Measurements from ENCODE around the gene NWD2.
"Not testable (repeated sequence)": the region's sequence is repeated elsewhere in the genome, so short reads cannot be mapped to it uniquely, and the experiment has no call there.

NWD2 gene, protein sequence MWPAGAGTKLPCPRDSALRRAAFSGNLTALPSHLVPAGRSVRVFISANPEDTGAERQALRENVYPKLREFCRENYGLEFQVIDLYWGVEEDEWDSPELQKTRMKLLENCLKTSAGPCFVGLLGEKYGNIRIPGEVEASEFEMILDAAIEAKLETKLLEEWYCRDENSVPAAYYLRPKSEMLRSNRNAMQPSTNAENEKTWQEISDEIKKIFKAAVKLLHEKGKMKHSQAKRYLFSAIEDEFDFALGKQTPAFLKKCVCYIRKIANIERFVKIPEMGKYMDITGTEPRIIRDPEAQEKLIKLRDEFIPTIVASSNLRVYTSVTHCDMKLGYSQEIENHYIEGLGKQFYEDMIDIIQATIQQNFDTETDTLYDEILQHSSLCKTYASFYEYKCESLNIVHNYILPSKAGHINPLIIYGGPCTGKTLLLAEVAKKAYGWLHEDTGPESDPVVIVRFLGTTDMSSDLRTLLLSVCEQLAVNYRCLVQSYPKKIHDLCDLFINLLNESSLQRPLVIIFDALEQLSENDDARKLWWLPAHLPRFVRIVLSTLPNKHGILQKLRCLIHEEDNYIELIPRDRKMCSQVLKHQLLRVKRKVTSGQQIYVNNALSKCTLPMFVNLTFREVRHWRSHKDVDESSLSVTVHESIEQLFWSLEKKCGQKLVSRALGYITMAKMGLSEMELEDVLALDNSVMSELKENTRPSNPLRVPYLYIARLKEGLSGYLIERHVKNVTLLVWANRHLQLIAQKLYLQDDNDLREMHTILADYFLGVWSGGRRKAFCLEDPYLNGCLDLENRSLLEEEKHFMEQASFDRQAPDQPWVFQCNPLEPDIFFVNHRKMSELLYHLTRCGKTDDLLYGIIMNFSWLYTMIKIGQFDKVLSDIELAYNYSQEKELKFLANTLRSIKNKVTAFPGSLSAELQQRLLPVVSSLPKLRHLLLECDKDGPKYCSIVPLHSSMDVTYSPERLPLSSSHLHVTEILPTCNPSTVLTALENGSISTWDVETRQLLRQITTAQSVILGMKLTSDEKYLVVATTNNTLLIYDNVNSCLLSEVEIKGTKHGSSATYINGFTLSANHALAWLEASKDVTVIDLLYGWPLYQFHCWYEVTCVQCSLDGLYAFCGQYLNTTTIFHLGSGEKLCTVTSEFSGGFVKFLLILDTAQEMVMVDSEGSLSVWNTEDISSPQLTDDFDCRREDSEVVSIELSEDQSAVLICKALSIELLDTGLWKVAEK (N-terminal part only)

DNA sequence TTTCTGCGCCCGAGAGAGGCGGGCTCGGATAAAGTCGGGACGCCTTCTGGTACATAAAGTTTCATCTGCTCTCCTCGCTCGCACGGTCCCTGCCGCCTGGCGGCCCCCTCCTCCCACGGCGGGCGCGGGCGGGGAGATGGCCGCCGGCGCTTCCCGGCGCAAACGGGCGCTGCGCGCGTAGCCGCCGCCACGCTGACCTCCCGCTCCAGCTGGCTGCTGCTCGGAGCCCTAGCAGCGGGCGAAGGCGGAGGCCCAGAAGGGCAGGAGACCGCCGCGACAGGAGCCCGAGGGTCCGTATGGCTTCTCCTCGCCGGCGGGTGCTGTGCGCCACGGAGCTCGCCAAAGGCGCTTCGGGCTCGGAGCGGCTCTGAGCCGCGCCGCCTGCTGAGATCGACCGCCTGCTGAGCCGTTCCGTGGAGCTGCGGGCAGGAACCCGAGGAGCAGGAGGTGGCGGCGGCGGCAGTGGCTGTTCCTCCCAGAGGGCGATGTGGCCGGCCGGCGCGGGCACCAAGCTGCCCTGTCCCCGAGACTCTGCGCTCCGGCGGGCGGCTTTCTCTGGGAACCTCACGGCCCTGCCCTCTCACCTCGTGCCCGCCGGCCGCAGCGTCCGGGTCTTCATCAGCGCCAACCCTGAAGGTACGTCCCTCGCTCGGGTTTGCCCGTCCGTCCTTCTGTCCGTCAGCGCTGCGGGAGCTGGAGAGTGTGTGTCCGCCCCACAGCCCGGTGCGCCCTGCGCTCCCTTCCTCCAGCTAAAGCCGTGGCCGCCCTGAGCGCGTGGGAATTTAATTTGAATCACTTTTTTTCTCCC, at the start of gene NWD2:
TSS of gene NWD2 (plus strand) at position 161 of the 808 bp plus-strand sequence. CDS start at position 486, 325 bp downstream.
- DNase-seq = no peak

DNA sequence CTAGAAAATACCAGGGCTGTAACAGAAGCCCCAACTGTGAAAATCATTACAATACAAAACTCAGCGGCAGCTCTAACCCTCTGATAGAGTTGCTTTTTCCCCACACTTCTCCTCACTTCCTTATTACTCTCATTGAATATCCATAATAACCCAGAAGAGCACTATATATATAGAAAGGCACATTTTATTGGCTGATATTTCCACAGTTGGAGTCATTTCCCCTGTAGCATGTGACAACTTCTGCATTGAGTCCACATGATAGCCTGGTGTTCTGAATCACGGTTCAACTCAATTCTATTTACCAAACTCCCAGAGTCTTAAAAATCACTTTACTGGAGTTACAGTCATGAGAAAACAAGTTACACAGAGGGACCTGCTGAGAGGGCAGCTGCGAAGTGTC, 46.6 kb upstream of the NWD2 start:
- no peak for DNase-seq

DNA sequence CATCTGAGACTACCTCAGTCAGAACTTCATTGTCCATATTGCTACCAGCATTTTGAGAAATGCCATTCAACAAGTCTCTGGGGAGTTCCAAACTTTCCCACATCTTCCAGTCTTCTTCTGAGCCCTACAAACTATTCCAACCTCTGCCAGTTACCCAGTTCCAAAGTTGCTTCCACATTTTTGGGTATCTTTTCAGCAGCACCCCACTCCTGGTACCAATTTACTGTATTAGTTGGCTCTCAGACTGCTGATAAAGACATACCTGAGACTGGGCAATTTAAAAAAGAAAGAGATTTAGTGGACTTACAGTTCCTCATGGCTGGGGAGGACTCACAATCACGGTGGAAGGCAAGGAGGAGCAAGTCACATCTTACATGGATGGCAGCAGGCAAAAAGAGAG, 39.8 kb upstream of the NWD2 start:
- not testable (repeated sequence) for DNase-seq

DNA sequence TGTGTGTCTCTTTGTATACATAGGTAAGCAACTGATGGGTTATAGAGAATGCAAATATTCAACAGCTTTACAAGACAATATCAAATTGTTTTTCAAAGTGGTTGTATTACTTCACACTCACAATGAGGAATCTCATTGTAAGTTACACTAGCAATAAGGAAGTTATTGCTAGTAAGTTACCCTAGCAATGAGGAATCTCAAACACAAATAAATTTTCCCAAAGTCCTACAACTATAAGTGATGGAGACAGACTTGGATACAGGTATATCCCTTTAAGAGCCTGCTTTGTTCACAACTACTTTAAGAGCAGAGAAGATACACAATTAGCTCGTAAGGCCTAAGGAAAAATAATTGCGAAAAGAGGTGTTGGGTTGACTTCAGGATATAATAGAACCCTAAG, 28.3 kb upstream of the NWD2 start:
- DNase-seq = no peak

DNA sequence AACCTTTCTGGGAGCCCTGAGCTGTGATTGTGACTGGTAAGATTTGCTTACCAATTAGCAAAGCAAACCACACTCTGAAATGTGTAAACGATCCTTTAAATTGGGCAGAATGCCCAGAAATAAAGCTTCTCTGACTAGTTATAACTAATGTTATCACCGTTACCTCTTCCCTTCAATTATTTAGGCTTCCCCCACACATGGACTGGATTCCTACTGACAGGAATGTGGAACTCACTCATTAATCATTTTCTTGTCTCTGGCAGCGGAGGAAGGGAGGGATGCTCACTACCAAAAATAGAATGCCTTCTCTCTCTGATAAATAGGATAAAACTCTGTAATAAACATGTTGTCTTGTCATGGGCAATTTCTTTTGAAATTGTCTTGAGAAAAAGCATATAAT, 25.3 kb upstream of the NWD2 start:
- no peak for DNase-seq

DNA sequence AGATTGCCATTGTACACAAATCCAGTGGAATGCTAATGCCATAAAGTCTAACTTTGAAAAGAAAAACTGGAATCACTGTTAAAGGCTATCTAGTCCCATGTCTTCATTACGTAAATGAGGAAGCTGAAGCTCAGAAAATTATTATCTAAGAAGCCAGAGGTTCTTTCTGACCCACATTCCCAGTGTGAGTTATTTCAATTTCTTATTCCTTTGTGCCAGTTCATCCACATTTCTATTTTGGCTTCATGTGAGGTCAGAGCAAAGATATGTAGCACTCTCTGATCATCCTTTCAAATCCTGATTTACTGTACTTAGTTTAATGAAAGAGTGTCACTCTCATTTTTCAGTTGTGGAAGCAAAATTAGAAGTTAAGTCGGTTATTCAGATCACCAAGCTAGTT, 24.6 kb upstream of the NWD2 start:
- DNase-seq = no peak

DNA sequence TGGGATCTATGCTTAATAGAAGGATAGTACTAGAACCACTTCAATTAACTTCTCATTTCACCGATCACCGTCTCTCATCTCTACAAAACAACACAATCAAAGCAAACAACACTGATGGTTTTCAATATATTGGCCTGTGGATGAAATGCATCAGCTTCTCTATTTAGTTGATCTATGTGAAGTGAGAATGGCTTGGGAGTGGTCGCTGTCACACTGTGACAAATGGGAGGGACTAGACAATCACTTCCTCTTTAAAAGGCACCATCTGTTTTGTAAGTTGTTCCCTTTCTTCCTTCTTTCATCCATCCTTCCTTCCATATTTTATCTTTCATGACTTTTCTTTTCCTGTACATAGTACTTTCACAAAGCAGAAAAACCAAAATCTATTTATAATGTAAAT, 23.9 kb upstream of the NWD2 start:
- no peak for DNase-seq

DNA sequence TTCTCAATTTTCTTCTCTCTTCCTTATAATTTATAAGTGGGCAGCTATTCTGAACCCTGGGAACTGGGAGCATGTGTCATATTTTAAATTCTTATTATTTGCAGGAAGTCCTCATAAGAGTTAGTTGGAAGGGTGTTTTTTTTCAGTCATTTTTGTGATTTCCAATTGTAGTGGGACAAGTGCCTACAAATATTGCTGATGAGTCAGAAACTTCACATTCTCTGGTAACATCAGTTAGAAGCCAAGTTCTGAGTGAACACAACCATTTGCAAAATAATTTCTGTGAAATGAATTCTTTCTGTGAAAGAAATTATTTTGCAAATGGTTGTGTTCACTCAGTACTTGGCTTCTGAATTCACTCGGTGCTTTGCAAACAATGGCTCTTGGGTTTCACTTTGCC, 20.8 kb upstream of the NWD2 start:
- no peak for DNase-seq

DNA sequence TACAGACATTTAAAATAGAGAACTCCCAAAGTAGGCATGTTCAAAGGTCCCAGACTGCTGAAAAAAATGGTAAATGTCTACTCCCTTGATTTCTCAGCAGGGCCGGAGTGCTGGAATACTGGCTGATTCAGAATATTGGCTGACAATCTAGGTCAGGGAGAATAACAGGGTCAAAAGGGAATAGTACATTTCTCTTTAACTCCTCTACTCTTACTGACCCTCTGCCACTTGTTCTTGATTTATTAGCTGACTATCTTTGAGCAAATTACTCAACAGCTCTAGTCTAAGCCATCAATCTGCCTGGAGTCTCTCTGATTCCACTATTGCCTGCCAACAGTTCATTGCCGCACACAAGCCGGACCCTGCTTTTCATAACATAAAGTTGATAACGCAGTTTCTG, 19.7 kb upstream of the NWD2 start:
- DNase-seq = no peak

DNA sequence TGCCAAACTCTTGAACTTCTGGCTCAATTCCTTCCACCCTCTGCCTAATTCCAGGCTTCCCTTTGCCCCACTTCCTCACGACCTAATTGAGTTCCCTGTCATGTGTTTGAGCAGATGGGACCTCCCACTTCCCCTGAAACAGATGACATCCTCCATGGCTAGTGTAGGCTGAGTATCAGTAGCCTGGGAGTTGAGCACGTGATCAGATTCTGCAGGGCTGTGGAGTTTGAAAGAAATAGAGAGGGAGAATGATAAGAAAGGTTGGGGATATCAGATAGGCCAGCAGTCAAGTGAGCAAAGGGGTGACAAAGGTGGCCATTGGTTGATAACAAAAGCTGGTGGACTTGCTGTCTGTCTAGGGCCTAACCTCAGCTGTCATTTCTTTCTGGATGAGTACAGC, 18.8 kb upstream of the NWD2 start:
- no peak for DNase-seq

DNA sequence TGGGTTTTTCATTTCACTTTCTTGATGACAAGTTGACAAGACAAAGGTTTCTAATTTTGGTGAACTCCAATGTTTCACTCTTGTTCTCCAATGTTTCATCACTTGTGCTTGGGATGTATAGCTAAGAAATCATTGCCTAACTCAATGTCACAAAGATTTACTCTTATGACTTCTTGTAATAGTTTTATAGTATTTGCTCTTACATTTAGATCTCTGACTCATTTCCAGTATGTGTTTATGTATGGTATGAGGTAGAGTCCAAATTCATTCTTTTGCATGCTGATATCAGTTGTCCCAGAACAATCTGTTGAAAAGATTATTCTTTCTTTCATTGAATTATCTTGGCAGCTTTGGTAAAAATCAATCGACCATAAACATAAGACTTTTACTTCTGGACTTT, 12.2 kb upstream of the NWD2 start:
- DNase-seq = no peak

DNA sequence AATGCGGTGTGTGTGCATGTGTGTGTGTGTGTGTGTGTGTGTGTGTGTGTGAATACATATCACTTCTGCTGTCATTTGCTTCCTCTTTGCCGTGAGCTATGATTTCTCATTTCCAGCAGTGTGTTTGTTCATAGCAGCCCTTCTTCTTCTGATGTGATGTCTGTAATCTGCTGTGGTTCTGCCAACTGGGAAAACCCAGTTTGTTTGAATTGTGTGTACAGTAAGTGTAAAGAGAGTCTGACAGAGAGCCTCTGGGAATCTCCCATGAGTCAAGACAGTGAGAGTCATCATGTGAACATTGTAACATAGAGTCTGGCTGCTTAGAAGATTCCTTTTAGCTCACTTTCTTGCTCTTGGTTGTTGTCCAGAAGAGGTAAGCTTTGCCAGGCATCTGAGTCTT, 8.4 kb upstream of the NWD2 start:
- no peak for DNase-seq

DNA sequence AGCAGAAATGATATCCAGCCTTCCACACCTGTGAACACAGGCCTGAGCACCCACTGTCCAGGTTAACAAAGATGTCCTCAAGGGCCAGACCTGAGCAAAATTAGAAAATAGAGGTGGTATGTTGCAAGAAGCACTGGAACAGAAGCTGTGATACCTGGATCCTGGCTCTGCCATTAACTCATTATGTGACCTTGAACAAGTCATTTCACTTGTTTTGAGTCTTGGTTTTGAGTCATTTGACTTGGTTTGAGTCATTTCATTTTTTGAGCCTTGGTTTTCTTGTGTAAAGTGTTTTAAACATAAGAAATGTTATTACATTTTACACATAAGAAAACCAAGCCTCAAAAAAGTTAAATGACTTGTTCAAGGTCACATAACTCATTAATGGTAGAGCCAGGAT, 2.9 kb upstream of the NWD2 start:
- no peak for DNase-seq

DNA sequence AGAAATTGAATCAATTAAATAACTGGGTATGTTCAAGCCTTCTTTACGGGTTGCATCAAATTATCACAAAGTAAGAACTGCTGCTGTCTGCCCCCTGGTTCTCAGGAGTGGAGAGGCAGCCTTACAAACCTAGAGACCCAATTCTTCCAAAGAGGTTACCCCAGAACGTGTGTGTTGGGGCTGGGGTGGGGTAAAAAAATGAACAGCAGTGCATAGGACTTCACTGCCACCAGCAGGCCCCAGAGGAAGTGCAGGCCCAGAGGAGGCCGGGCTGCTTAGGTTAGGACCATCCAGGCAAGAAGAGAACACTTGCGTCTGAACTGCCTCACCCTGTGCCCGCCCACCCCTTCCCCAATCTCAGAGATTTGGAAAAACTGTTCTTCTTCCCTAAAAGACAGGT, 1.5 kb upstream of the NWD2 start:
- no peak for DNase-seq

DNA sequence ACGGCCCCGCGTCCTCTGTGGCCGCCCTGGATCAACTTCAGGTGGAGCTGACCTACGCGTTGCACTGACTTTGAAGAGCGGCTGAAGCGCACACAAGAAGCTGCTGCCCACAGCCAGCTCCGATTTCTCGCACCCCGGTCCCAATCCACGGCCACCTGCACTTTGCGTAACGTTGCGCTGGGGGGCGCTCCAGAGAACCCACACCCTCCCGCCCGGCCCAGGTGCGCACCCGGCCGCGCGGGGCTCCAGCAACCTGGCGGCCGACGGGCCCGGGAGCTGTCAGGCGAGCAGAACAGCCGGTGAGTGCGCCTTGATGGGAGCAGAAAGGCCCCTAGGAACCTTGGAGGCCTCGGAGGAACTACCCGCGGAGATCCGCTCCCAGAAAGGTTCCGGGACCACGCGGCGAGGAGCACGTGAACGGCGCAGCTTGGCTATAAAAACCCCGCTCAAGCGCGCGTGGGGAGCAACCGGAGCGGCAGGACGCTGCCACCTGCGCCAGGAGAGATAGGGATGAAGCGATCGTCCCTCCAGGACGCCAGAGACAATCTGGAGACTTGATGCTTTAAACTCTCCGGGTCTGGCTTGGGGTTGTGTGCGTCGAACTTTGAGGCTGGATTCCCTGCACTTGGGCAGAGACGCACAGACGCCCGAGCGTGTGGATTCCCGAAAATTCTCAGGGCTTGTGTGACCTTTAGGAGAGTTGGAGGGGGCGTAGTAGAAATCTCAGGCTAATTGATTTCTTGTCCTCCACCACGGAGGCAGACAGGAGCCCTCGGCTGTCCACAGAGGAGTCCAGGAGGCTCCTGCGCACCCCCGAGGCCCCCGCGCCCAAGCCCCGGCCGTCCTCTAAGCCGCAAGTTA, 591 bp upstream of the NWD2 start:
- DNase-seq = peak; percentile 24

DNA sequence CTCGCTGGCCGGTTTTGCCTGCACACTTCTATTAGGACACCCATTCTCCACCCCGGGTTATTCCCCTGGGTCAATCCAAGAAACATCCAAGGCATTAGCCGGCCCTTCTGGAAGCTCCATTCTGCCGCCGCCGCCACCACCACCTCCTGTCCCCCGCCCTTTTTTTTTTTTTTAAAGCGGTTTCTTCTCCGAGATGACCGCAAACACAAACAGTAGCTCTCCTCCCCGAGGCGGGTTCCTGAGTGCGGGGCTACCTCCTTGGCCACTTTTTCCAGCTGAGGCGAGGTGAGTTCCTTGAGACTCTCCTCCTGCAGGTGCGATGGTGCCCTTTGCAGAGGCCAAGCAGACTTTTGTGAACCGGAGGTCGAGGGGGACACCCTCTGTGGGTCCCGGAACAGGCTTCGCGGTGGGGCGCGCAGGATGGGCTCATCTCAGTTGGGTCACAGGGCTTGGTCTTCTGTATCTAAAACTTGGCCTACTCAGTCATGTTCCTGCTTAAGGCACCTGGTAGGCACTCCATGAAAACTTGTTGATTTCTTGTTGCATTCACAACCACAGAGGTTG, 930 bp downstream of the NWD2 start:
- no peak for DNase-seq

DNA sequence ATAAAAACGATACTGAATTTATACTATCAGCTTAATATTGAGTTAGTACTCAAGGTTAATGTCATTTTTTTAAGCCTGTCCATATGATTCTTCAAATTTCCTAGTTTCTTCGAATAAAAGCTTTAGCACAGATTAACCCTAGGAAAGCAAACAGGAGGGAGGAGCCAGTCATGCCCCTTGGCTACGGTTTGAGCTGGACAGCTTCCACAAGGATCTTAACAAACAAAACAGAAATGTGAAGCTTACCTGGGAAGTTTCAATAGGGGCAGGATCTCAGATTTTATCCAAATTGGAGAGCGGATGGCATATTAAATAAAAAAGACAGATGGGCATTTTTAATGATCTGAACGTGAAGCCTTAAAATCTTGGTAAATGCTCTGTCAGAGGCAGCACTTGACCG, 2.3 kb downstream of the NWD2 start:
- no peak for DNase-seq

DNA sequence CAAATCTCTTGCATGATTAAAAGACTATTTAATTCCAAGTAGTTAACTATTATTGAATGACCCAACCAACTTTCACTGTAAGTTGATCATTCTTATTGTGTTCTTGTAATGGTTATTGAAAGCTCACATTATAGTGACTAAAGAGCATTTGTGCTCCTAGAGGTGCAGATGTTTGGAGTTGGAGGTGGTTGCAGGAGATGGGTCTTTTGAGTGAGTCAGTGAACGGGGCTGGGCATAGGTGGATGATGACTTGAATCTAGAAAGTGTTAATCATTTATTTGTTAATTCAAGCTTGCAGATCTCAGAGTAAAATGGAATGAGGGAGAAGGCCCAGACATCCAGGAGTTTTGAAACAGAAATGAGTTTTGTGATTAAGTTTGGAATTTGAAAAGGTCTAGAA, 13.7 kb downstream of the NWD2 start:
- DNase-seq = no peak

DNA sequence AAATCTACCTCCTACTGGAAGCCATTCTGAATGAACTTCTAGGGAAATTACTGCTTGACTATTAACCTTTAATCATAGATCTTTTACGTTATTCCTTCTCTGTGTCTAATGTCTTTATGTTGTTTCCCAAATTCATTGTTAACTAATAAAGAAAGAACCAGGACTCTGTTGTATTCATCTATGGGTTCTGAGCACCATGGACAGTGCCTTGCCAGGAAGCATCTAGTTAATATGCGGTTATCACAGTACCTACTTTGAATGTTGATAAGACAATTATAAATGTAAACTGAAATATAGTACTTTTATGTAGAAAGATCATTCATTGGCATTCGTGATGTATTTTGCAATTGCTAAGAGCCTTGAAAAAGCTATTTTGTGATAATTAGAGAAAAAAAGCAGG, 23.8 kb downstream of the NWD2 start:
- no peak for DNase-seq

DNA sequence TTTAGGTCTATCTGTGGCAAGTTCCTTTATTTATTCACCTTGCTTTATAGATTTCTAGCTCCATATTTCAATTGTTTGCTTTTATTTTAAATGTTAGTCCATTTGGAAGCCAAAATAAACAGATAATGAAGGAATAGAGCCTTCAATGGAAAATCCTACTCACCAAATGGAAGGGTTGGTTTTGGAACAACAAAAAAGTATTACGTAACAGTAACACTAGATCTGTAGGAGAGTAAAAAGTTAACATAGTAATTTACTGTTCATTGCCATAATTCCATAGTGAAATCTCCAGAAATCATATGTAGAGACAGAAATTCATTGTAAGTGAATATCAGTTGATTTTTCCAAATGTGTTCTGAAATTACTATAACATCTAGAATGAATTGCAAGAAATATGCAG, 34.6 kb downstream of the NWD2 start:
- no peak for DNase-seq

DNA sequence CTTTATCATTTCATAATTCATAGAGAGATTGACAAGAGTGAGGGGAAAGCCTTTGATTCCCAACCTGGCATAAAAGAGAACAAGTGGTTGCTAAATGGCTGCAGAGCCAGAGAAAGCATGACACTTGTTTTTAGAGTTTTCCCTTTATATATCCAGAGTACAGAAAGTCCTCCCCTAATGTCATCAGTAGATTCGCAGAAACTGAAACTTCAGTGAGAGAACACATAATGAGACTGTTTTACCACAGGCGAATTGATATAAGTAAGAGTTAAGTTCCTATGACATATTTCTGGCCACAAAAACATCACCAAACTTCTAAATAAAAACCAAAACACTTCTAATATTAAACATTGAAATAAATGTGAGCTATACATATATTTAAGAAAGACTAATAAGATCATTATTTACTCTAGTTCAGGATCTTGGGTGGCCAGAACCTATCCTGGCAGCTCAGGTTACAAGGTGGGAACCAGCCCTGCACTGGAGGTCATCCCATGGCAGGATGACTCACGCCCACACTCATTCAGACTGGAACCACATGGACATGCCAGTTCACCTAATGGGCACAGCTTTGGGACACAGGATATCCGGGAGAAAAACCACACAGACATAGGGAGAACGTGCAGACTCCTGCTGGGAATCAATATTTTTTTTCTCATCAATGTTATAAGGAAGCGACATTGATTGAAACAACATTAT, 35.5 kb downstream of the NWD2 start:
- DNase-seq = no peak
